KBM-7 (cell line): ENCODE measurements around the gene YARS2.
A peak's percentile ranks its signal among the peaks of the same experiment; 100 is the strongest.
"Not testable (repeated sequence)": the region's sequence is repeated elsewhere in the genome, so short reads cannot be mapped to it uniquely, and the experiment has no call there.

Experiments
- DNase-seq: peaks from one replicate; pipeline ENCODE4 v3.0.0-alpha.2; 2015
- in situ Hi-C: fragments of 300-500 bp; cut with MboI; formaldehyde crosslinking; loops from 2 replicates; pipeline ENCODE4 v1.14.3; 2020; ENCODE audit warnings: low sequenced_read_pairs, low pct_unique_long_range_greater_than_20kb, mixed read lengths

Gene YARS2

DNA sequence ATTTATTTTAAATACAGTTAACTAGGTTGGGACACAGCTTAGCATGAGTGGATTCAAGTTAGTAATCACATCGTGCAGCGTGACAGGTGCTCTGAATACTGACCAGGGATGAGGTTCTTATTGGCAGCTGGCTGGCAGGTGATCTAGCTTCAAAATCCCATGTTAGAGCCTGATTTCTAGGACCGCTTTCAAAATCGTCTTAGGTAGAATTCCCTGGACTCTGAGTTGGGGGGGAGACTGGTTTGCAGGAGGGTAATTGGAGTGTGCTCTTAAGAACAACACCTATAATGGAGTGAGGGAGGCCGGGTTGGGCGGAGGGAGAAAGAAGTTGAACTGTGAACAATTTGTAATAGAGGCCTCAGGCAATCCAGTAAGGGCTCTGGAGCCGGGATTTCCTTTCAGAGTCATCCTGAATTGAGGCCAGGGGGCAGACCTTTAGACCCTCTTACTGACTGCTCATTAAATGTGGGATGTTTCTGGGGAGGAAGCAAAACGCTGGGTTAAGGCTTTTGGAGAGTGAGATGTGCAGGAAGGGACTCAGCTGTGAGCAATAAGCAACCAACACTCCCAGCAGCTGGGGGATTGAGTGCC is 874 bp upstream of the YARS2 start:
- in situ Hi-C loops, result loop anchor here (25.0 kb wide), 2 partner anchors 181 to 1256 kb away; partner anchors contain the start of gene ALG10
- no peak for DNase-seq

DNA sequence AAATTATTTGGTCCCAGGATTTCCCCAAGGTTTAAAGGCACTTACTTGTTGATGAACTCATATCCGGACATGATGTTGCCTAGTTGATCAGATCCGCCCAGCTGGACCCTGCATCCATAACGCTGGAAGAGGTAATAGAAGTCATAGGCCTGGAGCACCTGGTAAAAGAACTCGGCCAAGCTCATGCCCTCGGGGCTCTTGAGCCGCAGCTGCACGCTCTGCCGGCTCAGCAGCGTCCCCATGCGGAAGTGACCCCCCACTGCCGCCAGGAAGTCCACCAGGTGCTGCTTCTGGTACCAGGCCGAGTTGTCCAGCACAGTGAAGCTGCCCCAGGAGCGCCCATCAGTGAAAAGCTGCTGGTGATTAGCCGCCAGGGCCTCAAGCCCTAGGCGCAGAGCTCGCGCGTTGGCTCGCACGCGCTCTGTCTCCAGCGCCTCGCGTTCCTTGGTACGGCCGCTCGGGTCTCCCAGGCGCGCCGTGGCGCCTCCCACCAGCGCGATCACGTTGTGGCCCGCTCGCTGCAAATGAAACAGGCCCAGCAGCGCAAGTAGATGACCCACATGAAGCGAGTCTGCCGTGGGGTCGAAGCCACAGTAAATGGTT is 545 bp downstream of the YARS2 start:
- in situ Hi-C loops, result loop anchor here (25.0 kb wide), 2 partner anchors 182 to 1257 kb away; partner anchors contain the start of gene ALG10
- DNase-seq, result peak; percentile 79

- peak; percentile 40 for DNase-seq
- in situ Hi-C loops, result loop anchor here (25.0 kb wide), 2 partner anchors 183 to 1258 kb away; partner anchors contain the start of gene ALG10
Measured at GRCh38 chr12:32754111-32754510, 1.6 kb downstream of the YARS2 start.

DNA sequence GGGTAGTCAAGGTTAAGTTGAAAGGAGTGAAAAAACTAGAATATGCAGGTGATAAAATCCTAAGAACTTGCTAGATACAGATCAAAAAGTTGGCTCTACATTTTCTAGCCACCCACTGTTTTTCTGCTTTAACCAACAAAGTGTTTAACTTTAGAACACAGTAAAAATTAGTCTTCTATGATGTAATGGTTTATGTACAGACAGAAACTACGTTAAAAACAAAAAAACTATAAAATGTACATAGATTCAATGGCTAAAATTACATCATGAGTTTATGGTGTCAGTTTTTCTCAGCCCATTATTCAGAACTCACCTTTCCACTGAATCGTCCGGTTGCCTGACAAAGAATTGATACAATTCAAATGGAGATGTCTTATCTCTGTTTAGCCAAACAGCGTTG is 2.1 kb downstream of the YARS2 start:
- no peak for DNase-seq
- in situ Hi-C loops, result loop anchor here (25.0 kb wide), 2 partner anchors 184 to 1259 kb away; partner anchors contain the start of gene ALG10

DNA sequence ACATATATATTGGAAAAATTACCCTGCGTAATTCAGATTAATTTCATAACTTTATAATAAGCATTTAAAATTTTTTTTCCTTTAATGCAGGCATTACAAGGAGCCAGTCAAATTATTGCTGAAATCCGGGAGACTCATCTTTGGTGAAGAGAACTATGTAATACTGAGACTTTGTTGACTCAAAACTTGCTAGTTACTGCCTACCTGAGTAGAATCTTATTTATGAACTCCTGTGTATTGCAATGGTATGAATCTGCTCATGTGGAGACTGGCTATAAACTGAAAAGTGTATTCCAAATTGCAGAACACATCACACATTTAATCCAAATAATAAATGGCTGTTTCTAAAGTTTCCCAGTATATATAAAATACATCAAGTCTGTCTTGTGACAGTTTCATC is 12.4 kb downstream of the YARS2 start:
- in situ Hi-C loops, result no loop called here
- no peak for DNase-seq

DNA sequence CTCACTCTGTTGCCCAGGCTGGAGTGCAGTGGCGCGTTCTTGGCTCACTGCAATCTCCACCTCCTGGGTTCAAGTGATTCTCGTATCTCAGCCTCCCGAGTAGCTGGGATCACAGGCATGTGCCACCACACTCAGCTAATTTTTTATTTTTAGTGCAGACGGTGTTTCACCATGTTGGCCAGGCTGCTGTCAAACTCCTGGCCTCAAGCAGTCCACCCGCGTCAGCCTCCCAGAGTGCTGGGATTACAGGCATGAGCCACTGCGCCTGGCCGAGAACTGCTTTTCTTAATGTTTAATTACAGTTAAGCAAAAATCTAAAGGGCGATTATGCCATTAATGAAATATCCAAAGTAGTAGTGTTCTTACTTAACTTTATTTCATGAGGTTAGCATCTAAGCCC is 13.6 kb downstream of the YARS2 start:
- in situ Hi-C loops, result no loop called here
- DNase-seq, result no peak

DNA sequence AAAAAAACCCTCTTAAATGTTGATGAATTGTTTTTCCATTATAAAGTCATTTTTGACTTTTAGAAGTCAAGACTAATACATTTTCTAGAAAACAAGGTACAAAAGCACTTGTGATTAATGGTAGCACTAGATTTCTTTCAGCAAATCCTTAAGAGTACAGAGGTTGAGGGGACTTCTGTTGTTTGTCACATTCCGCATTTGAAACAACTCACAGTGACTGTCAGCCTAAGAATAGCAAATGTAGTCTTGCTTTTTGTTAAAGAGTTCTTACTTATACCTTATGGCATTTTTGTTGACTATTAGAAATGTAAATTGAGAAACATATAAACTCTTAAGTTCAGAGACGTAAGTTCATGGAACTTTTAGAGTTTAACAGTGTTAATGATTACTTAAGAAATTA is 16.4 kb downstream of the YARS2 start:
- in situ Hi-C loops, result no loop called here

DNA sequence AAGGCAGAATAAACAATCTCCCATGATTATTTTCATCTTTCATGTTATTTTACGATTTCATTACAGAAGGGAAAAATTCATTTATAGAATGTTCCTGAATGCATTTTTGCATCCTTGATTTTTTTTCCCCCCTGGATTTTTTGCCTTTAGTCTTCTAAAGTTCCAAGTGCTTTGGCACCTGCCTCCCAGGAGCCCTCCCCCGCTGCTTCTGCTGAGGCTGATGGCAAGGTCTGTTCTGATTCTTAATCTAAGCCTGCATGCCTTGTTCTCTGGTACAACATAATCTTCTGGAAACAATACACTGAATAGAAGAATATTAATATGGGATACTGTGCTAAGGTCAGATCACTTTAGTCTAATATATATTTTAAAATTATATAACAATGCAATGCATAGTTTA is 18.0 kb downstream of the YARS2 start:
- in situ Hi-C loops, result no loop called here
- no peak for DNase-seq

More for the DNA sequence above, 16.4 kb downstream of the YARS2 start:
- no peak for DNase-seq

DNA sequence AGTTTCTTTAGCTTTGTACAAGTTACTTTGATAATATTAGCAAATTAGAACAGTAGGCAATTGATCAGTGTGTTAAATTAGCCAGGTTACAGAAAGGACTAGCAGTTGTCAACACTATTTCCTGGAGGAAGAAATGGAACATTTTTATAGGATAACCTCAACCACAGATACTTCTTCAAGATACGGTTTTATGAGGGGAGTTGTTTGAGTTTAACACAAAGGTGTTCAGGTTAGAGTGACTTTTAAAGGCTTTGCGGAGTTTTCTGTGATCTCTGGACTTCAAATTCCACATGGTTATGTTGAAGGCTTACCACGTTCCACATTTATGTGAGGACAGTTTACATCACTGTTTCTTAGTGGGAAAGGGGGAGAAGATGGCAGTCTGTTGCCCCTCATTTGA is 19.3 kb downstream of the YARS2 start:
- DNase-seq, result no peak
- in situ Hi-C loops, result no loop called here

- in situ Hi-C loops, result no loop called here
- no peak for DNase-seq
Measured at GRCh38 chr12:32734952-32735351, 20.7 kb downstream of the YARS2 start.

GRCh38 chr12:32727237-32727636 is 28.5 kb downstream of the YARS2 start:
- in situ Hi-C loops, result no loop called here
- no peak for DNase-seq

DNA sequence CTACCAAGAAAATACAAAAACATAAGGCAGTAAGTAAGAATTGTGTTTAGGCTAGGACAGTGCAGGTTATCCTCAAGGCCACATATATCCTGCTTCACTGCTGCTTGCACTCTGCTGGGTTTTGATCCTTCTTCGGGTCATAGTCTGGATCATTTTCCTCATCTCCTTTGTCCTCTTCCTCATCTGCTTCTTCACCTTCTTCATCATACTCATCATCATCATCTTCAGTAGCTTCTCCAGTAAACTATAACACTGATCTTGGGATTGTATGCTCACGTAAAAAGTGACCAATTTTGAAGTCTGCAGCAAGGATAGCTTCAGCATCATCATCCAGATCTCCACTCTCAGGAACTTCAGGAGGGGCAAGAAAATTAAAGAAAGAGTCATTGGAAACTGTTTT is 29.4 kb downstream of the YARS2 start:
- in situ Hi-C loops, result no loop called here
- DNase-seq, result no peak

DNA sequence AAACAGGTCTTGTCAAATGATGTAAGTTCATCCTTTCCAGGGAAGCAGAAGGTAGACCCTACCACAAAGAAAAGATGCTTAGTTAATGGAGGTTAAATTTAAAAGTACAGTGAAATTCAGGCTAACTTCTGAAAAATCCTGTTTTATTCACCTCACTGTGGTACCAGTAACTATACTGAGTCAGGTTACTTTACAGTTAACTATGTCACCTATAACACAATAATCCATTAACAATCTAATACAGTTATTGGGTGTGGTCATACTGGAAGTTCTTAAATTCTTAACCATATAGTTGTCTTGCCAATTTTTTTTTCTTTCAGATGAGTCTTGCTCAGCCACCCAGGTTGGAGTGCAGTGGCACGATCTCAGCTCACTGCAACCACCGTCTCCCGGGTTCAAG is 30.4 kb downstream of the YARS2 start:
- DNase-seq, in situ Hi-C loops: not testable (repeated sequence)

GRCh38 chr12:32718926-32719325 is 36.8 kb downstream of the YARS2 start:
- in situ Hi-C loops, result no loop called here
- no peak for DNase-seq

DNA sequence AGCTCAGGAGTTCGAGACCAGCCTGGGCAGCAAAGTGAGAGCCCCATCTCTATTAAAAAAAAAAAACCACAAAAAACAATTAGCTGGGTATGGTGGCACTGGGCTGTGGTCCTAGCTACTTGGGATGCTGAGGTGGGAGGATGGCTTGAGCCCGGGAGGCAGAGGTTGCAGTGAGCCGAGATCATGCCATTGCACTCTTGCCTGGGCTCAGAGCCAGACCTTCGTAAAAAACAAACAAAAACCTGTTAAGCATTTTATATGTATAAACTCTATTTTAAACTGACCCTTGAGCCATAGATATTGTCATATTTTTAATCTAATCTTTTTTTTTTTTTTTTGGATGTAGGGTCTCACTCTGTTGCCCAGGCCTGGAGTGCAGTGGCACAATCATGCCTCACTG is 40.9 kb downstream of the YARS2 start:
- no peak for DNase-seq
- in situ Hi-C loops, result no loop called here

GRCh38 chr12:32708926-32709325 is 46.8 kb downstream of the YARS2 start:
- in situ Hi-C loops, result no loop called here
- DNase-seq, result no peak

GRCh38 chr12:32706335-32707024 is 49.2 kb downstream of the YARS2 start:
- in situ Hi-C loops, result no loop called here
- no peak for DNase-seq

GRCh38 chr12:32705783-32706182 is 49.9 kb downstream of the YARS2 start:
- in situ Hi-C loops, result no loop called here
- no peak for DNase-seq

DNA sequence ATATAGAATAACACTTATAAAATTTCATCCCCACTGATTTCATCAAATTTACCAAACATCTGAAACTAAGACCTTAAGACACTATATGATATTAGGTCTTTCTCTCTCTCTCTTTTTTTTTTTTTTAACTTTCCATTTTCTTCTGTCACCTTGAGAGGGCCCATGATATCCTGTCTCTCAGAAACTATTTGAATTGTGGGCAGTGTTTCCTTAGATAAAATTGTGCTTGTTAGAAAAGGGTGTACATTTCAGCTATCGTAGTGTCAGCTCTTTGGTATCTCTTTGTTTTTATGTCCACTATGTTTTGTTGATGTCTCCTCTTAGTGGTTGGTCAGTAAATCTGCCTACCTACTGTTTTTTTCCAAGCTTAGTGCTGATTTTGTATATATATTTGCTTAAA is 52.8 kb downstream of the YARS2 start:
- in situ Hi-C loops, result no loop called here
- DNase-seq, result no peak

DNA sequence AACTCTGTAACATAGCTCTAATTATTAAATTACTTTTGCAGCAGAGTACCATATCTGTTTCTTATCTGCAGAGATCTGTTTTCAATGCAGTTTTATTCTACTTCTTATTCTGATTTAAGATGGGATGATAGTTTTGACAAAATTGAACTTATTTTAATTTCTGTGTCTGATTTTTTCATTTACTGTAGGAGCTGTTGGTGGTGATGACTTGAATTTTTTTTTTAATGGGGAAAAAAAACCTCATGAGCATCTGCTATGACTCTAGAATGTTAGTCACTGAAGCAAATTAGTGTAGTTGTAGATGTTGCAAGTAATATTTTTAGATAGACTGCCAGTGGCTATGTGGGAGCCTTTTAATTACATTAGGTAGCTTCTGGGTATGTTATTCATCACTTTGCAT is 53.2 kb downstream of the YARS2 start:
- DNase-seq, result no peak
- in situ Hi-C loops, result no loop called here
